Hematopoietic multipotent progenitor cell (in vitro differentiated cells): ENCODE measurements around the gene GLUD2. TPM values are rescaled to one million over a fixed set of nuclear protein-coding genes. Genes with fewer than 3 reads are reported as not detected.
"Not testable (repeated sequence)": the region's sequence is repeated elsewhere in the genome, so short reads cannot be mapped to it uniquely, and the experiment has no call there.

Experiments
- DNase-seq, 3 donors: peaks; one replicate each; pipeline ENCODE4 v3.0.0-alpha.2; 2011 to 2015; ENCODE audit warnings: low read depth in 2 of 3, low spot score in 2 of 3
- total RNA-seq: library from RNA; depleted of rRNA; stranded (reverse); fragments of >200 nt; gene quantifications from one replicate; pipeline ENCODE4 v1.2.3, GENCODE V29; 2012

The GLUD2 gene
- 0.27 TPM for total RNA-seq

DNA sequence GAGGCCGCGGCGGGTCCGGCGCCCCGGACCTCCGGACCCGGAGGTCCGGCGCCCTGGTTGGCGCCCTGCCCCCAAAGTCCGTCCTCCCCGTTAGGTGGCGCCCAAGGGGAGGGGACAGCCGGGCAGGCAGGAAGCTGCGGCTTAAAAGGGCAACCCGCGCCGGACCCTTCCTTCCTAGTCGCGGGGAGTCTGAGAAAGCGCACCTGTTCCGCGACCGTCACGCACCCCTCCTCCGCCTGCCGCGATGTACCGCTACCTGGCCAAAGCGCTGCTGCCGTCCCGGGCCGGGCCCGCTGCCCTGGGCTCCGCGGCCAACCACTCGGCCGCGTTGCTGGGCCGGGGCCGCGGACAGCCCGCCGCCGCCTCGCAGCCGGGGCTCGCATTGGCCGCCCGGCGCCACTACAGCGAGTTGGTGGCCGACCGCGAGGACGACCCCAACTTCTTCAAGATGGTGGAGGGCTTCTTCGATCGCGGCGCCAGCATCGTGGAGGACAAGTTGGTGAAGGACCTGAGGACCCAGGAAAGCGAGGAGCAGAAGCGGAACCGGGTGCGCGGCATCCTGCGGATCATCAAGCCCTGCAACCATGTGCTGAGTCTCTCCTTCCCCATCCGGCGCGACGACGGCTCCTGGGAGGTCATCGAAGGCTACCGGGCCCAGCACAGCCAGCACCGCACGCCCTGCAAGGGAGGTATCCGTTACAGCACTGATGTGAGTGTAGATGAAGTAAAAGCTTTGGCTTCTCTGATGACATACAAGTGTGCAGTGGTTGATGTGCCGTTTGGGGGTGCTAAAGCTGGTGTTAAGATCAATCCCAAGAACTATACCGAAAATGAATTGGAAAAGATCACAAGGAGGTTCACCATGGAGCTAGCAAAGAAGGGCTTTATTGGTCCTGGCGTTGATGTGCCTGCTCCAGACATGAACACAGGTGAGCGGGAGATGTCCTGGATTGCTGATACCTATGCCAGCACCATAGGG is at the start of gene GLUD2:
GLUD2 (plus strand) TSS at position 170 of the 979 bp plus-strand sequence; CDS start at position 245, 75 bp downstream.
- peak in 1 of 3 donors; percentile 3 for DNase-seq

DNA sequence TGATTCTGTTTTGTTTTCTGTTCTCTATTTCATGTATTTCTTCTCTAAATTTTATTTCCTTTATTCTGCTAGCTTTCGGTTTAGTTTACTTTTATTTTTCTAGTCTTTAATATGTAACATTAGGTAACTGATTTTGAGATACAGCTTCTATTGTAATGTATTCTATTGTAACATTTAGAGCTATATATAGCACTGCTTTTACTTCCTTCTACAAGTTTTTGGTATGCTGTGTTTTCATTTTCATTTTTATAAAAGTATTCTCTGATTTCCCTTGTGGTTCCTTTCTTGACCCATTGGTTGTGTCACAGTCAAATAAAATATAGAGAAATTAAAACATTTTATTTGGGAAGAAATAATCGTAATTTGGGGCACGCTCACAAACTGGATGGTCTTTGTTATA is 48.0 kb upstream of the GLUD2 start:
- DNase-seq = no peak

DNA sequence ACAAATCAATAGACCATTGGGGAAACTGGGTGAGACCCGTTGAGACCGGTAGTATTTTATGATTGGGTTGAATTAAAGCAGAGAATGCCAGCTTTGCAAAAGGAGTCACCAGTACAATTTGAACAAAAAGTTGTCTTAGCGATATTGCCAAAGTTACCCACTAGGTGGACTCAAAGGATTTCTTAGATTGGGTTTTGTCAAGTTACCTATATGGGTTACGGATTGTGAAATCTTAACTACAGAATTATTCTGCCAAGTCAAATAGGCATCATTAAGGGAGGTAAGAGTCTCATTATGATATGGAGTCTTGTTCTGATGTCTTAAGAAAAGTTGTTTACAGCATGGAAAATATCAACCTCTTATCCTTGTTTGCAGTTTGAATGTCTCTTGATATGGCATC is 46.8 kb upstream of the GLUD2 start:
- DNase-seq = no peak

DNA sequence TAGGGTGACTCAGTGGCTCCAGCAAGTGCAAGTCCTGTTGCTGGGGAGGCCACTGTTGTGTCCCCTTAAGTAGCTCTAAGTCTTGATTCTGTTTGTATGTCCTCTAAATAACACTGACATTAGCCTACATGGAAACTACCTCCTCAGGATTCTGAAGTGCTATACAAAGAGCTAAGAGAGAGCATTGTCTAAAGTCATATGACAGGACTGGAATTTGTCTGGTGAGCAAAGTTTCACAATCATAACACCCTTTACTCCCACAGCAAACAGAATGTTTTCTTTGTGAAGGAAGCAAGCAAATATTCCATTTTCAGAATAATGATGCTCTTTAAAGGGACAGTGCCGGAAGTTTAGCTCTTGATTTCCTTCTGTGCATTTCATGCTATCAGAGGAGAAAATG is 38.5 kb upstream of the GLUD2 start:
- no peak for DNase-seq

DNA sequence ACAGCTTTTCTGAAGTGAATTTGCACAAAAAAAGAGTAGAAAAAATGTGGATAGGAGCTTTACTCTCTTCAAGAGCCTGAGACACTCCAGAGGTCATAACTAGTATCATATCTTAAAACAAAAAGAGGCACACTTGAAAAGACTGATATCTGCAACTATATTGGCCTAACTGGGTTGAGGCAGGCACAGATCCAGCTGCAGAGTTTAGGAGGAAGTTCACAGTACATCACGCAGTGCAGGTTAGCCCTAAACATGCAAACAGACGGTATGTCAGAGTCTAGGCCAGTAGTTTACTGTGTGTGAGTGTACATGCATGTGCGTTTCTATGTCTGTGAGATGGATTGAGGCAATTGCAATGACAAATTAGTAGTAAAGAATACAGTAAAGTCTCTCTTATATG is 37.6 kb upstream of the GLUD2 start:
- DNase-seq = no peak

DNA sequence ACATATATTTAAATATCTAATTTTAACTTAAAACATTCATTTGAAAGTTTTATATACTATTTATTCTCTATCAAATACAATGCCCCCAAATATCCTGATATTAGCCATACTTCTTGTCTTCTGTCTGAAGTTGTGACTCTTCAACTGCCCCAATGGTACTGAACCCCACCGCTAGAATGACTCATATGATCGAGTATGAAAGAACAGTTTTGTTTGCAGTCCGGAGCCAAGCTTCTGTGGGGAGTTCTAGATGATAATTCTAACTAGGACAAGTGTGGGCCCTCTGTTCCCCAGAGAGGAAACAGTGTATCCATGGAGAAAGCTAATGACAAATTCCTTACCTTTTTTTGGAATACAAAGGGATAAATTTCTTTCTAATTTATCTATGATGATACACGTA is 37.2 kb upstream of the GLUD2 start:
- DNase-seq = no peak

DNA sequence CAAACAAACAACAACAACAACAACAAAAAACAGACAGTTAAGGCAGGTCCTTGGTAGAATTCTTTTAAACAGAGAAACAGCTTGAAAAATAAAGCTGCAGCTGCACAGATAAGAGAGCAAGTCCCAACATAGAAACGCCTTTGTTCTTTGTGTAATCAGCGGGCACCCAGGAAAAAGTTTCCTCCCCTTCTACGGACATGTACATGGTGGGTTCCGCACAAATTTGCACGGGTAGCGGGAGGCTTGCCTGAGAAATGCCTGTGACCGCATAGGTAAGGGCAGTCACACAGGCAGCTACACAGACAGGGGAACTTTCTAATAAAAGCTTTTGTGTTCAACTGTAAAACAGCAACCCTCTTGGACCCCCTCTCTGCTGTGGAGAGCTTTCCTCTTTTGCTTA is 36.2 kb upstream of the GLUD2 start:
- DNase-seq = no peak

DNA sequence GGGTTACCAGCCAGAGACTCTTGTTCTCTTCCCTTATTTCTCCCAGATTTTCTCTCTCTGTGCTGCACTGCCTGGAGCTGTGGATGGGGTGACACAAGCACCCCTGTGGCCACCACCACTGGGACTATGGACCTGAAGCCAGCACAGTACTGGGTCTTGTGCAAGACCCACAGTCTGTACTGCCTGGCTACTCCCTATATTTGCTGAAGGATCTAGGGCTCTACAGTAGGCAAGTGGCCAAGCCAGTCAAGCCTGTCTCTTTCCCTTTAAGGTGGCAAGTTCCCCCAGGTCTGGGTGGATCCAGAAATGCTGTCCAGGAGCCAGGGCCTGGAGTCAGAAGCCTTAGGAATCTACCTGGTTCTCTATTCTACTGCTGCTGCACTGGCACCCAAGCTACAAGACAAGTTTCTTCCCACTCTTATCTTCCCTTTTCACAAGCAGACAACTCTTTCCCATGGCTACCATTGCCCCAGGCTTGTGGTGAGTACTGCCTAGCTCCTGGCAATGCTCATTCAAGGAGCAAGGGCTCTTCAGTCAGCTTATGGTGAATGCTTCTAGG is 33.4 kb upstream of the GLUD2 start:
- no peak for DNase-seq

DNA sequence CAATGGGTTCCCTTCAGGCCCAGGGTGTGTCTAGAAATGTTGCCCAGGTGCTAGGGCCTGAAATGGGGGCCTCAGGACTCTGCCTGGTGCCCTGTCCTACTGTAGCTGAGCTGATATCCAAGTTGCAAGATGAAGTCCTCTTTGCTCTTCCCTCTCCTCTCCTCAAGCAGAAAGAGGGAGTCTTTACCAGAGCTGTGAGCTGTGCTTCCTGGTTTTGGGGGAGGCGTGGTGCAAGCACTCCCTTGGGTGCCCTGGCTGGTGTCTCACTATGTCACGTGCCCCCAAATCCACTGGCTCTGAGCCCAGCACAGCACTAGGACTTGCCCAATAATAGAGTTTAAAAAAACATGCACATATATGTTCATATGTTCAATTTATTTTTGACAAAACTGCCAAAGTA is 32.6 kb upstream of the GLUD2 start:
- DNase-seq = no peak

DNA sequence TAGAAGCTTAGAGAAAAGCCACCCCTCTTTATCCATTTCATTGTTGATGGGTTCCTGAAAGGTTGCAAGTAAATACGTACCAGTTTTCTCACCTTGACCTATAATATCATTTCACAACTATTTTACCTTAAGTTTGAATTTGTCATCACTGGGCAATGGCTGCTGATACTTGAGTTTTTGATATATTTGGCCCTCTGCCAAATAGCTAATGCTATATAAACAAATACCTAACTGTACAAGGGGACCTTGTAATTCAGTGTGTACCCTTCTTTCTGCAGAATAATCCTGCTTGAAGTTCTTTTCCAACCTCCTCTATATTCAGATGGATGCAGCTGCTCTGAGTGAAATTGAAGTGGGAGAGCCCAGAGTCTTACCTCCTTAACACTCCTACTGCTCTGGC is 19.0 kb upstream of the GLUD2 start:
- no peak for DNase-seq

DNA sequence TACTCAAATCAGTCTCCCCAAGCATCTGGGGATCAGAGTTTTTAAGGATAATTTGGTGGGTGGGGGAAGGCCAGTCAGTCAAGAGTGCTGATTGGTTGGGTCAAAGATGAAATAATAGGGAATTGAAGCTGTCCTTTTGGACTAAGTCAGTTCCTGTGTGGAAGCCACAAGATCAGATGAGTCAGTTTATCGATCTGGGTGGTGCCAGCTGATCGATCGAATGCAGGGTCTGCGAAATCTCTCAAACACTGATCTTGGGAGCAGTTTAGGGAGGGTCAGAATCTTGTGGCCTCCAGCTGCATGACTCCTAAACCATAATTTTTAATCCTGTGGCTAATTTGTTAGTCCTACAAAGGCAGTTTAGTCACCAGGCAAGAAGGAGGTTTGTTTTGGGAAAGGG is 17.3 kb upstream of the GLUD2 start:
- DNase-seq = no peak

DNA sequence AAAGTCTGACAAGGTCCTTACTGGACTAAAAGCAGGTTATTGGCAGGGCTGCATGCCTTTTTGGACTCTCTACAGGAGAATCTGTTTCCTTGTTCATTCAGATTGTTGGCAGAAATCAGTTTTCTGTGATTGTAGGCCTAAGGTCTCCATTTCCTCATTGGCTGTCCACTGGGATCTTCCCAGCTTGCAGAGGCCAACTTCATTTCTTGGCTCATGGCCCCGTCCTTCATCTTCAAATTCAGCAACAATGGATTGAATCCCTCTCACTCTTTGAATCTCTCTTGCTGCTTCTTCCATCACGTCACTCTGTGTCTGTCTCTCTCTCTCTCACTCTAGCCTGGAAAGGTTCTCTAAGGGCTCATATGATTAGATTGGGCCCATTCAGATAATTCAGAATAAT is 14.9 kb upstream of the GLUD2 start:
- DNase-seq = no peak

DNA sequence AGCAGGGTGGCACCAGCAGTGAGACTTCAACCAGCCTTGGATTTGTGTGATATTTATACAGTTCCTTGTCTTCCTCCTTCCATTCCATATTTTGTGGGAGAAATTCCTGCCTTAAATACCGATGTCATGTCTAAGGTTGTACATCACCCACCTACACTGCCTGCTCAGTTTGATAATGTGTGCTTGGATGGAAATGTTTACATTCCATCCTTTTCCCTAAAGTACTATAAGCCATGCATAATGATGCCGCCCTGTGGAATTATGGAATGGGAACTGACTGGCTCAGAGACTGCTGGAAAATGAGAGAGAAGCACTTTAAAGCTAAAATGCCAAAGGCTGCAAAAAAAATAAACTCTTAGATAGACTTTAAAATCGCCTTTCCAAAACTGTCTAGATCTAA is 11.3 kb upstream of the GLUD2 start:
- no peak for DNase-seq

DNA sequence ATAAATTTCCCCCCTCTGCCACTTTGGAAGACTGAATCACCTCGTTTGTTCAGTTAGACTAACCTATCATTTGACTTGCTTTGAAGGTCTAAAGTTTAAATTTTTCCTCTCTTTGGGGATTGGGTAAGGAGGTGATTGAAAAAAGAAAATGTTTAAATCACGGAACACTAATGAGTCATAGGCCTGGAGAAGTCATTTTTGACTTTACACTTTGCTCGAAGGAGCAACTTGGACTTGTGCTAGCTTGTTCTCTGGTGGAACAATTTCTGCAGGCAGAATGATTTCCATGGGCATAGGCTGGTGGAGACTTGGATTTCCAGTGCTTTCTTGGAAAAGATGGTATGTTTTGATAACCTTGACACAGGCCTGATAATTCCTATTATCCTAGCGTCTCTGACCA is 10.5 kb upstream of the GLUD2 start:
- DNase-seq = no peak

DNA sequence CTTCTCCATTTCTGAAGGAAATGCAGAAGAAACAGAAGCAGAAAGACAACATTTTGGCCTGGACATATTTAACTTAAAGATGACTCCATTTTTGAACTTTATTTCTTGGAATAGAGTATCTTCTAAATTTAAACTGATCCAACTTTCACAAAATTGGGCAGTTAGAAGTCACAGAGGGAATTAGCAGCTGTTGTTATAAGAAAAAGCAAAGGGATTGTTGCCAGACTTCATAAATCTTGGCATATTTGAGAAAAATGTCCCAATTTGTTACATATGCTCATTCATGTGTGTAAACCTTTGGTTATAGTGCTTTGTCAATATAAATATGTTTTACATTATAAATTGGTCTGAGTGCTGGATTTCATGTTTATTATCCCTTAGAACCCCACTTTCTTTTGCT is 3.4 kb downstream of the GLUD2 start:
- no peak for DNase-seq

DNA sequence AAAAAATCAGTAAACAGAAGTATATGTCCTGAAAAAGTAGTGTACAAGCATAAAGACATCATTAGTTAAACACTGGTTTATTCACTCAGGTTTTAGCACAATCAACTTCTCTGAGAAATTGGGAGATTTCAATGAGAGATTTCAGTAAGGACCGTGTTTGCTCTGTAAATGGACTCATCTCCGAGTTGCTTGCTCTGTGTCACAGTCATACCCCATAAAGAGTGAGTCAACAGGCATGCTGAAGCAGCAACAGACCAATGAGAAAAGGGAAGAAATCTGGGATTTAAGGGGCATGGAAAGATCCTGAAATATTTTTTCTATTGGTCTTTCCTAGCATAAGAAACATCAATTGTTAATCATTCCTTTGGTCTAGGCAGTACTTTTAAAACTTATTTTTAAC is 4.7 kb downstream of the GLUD2 start:
- no peak for DNase-seq

DNA sequence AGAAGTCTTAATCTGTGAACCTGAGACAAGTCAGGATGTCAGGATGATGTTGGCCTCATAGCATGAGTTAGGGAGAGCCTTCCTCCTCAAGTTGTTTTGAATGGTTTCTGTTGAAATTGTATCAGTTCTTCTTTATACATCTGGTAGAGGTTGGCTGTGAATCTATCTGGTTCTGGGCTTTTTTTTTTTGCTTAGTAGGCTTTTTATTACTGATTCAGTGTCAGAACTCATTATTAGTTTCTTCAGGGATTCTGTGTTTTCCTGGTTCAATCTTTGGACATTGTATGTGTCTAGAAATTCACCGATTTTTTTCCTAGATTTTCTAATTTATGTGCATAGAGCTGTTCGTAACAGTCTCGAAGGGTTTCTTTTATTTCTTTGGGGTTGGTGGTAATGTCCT is 14.9 kb downstream of the GLUD2 start:
- no peak for DNase-seq

DNA sequence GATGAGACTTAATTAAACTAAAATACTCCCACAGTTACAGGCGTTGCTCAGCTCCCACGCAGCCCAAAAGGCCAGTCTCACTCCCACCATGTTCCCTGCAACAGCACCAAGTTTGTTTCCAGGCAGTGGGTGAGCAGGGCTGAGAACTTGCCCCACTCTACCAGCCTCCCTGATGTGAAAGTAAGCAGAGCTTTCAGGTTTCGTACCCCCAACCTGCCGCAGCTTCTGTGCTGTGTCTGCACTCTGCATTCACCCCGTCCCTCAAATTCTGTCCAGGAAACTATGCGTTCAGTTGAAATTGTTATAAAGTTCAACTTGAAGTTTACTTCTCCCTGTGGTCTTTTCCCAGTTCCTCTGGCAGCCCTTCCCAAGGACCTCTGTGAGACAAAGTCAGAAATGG is 17.2 kb downstream of the GLUD2 start:
- DNase-seq = no peak

DNA sequence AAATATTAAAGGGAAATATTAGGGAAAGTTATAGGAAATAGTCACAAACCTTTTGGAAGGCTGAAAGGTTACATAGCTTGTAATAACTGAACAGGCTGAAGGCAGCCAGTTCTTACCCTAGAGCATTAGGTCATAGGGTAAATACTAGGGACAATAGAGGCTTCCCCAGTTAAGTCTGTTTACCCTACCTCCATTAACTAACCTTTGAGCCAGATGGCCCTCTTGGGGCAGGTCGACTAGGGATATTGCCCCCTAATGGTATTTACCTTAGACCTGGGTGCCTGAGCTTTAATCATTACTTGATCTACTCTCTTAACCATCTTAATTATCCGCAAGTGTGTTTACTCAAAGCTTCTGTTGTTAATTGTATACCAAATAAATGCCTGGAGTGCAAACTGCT is 36.8 kb downstream of the GLUD2 start:
- not testable (repeated sequence) for DNase-seq

DNA sequence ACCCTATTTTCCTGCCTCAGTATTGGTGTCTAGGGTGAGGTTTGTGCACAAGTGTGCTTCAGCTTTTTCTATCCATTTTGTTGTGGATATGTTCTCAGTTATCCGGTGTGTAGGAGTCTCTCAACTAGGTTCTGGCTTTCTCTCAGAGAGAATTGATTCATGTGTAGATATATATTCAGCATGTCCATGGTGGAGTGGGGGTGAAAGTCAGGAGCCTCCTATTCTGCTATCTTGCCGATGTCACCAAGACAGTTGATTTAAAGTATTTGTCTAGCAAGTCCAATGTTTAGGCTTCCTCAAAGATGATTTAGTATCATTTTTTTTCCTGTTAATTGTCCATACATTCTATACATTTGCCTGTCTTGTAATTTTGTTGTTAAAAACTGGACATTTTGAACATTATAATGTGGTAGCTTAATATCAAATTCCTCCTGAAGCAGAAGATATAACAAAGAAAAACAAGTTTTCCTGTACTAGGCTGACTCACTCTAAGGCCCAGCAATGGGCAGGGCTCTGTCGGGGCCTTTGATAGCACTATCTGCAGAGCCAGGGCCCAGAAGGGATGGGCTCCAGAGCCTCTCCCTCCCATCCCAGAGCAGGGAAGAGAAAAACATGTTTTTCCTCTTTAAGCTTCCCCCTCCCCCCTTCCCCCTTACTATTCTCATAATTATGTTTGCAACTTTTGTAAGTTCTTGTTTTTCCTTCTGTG is 37.6 kb downstream of the GLUD2 start:
- DNase-seq = no peak

DNA sequence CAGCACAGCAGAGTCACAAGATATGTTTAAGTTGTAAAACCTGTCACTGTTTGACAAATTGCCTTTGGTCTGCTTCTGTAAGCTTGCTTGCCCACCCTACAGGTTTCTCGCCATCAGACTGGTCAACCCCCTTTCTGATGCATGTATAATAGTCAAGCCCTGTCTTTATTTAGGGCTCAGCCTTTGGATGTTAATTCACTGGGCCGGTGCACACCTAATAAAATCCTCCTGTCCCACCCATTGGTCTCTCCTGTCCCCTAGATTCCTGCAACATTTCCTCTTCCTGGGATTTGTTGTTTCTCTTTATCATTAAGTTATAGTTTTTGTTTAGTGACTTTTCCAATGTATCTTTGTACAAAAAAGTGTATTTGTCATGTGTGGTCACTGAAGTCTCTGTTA is 38.2 kb downstream of the GLUD2 start:
- no peak for DNase-seq

DNA sequence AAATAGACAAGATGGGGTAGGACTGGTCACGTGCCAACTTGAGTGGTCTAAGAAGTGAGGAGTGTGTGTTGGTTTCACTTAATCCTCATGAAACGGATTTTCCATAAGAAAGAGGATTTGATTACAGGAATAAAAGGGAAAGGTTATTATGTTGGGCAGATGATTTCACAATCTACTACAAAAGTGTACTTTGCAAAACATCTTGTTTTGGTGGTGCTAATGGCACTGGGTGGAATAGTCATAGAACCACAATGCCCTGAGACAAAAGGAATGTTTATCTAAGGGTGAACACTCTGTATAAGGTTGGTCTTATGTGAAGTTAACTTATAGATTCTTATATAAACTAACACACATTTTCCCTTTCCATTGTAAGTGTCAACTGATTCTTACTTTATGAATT is 45.6 kb downstream of the GLUD2 start:
- no peak for DNase-seq
